Measurements from ENCODE around the gene MIF4GD. TPM values are rescaled to one million over a fixed set of nuclear protein-coding genes. Genes with fewer than 3 reads are reported as not detected.

The MIF4GD gene
- 6.2 and 8.0 TPM in 2 replicates for total RNA-seq

GRCh38 chr17:75270966-75271232 lies at the start of gene MIF4GD:
TSS of gene MIF4GD (minus strand) at chr17:75271231. CDS start at chr17:75270195, 1,036 bp downstream.

GRCh38 chr17:75289115-75289831 lies 18.2 kb upstream of the MIF4GD start, which contains the start of gene SLC25A19:
TSS of gene SLC25A19 (minus strand) at chr17:75289433. CDS start at chr17:75286764, 2,669 bp downstream.

GRCh38 chr17:75261336-75262111 lies 9.5 kb downstream of the MIF4GD start, which contains the start of the genes GGA3 and MRPS7:
TSS of gene GGA3 (minus strand) at chr17:75261606. CDS start at chr17:75261587, 19 bp downstream.
TSS of gene MRPS7 (plus strand) at chr17:75261879. CDS start at chr17:75261901, 22 bp downstream.

Other genes with a start within 250 kb of the MIF4GD start
- gene ATP5PD, start 224.3 kb downstream of the MIF4GD start, total RNA-seq: 415 and 418 TPM in 2 replicates
- 26.9 and 29.1 TPM in 2 replicates for gene KCTD2, start 224.0 kb downstream of the MIF4GD start, total RNA-seq
- gene SLC16A5, start 183.3 kb downstream of the MIF4GD start, total RNA-seq: 14.6 and 15.5 TPM in 2 replicates
- gene ARMC7, start 161.3 kb downstream of the MIF4GD start, total RNA-seq: 3.3 and 4.1 TPM in 2 replicates
- 35.3 and 51.9 TPM in 2 replicates for gene NT5C, start 139.5 kb downstream of the MIF4GD start, total RNA-seq
- gene JPT1, start 116.7 kb downstream of the MIF4GD start, total RNA-seq: 86.7 and 87.4 TPM in 2 replicates
- 104 and 119 TPM in 2 replicates for gene SUMO2, start 88.3 kb downstream of the MIF4GD start, total RNA-seq
- gene NUP85, start 65.6 kb downstream of the MIF4GD start, total RNA-seq: 23.7 and 24.1 TPM in 2 replicates
- gene GGA3, start 9.6 kb downstream of the MIF4GD start, total RNA-seq: 11.9 and 15.3 TPM in 2 replicates
- gene MRPS7, start 9.4 kb downstream of the MIF4GD start, total RNA-seq: 35.3 and 35.4 TPM in 2 replicates
- gene SLC25A19, start 18.2 kb upstream of the MIF4GD start, total RNA-seq: 3.5 and 5.0 TPM in 2 replicates
- 66.6 and 73.7 TPM in 2 replicates for gene GRB2, start 134.4 kb upstream of the MIF4GD start, total RNA-seq
- gene TMEM94, start 185.4 kb upstream of the MIF4GD start, total RNA-seq: 30.7 and 33.5 TPM in 2 replicates
- gene CASKIN2, start 244.3 kb upstream of the MIF4GD start, total RNA-seq: 9.1 and 9.6 TPM in 2 replicates
- 6.8 and 7.3 TPM in 2 replicates for gene TSEN54, start 245.3 kb upstream of the MIF4GD start, total RNA-seq